Nephron progenitor cell (in vitro differentiated cells): ENCODE results near the gene CACNA1S.

Experiments
- DNase-seq: peaks from one replicate; pipeline ENCODE4 v3.0.0; 2021
- H3K27ac Mint-ChIP-seq: 2 replicates; pipeline ENCODE4 v1.8.0; 2021; ENCODE audit warnings: mild to moderate bottlenecking, moderate library complexity, mixed read lengths
- H3K27me3 Mint-ChIP-seq: 2 replicates; pipeline ENCODE4 v1.8.0; 2021; ENCODE audit warnings: mild to moderate bottlenecking, low read depth, mixed read lengths; ENCODE audit not compliant: poor library complexity
- H3K36me3 Mint-ChIP-seq: 2 replicates; pipeline ENCODE4 v1.8.0; 2021; ENCODE audit warnings: low read depth, mixed read lengths
- H3K4me1 Mint-ChIP-seq: 2 replicates; pipeline ENCODE4 v1.8.0; 2021; ENCODE audit warnings: mixed read lengths
- H3K4me3 Mint-ChIP-seq: 2 replicates; pipeline ENCODE4 v1.8.0; 2021; ENCODE audit warnings: mild to moderate bottlenecking, moderate library complexity, mixed read lengths
- H3K9me3 Mint-ChIP-seq: 2 replicates; pipeline ENCODE4 v1.8.0; 2021; ENCODE audit warnings: mild to moderate bottlenecking, moderate library complexity, mixed read lengths
- TF ChIP-seq, protein P1 (sequence below): fragments of 200-600 bp; sonication (generic); IDR thresholded peaks from 2 replicates; pipeline ENCODE4 v1.5.0; 2021; ENCODE audit warnings: antibody characterized with exemption

The CACNA1S gene

DNA sequence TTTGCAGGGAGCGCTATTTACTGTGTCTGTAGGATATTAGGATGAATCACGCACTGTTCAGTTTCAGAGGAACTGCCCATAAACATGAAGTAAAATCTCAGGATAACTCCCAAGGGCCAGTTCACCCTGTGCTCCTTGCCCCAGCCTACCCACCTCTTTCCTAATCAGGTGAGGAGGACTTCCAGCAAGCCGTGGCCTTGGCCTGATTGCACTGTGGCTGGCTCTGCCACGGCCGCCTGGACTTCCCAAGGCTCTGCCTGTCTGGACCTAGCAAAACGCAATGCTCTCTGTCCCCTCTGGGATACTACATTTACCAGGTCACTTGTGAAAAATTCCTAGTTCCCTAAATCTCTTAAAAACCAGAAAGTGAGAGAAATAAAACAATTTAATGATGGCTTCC lies 22.2 kb upstream of the CACNA1S start:
- TF ChIP-seq, protein P1, sequence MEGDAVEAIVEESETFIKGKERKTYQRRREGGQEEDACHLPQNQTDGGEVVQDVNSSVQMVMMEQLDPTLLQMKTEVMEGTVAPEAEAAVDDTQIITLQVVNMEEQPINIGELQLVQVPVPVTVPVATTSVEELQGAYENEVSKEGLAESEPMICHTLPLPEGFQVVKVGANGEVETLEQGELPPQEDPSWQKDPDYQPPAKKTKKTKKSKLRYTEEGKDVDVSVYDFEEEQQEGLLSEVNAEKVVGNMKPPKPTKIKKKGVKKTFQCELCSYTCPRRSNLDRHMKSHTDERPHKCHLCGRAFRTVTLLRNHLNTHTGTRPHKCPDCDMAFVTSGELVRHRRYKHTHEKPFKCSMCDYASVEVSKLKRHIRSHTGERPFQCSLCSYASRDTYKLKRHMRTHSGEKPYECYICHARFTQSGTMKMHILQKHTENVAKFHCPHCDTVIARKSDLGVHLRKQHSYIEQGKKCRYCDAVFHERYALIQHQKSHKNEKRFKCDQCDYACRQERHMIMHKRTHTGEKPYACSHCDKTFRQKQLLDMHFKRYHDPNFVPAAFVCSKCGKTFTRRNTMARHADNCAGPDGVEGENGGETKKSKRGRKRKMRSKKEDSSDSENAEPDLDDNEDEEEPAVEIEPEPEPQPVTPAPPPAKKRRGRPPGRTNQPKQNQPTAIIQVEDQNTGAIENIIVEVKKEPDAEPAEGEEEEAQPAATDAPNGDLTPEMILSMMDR, result no peak
- H3K36me3 Mint-ChIP-seq, result peaks cover 46% of the 10 kb centered on the region
- peaks cover 8% of the 10 kb centered on the region for H3K4me1 Mint-ChIP-seq
- H3K27ac Mint-ChIP-seq, result peak overlapping the region; percentile 36
- H3K4me3 Mint-ChIP-seq, result no peak overlapping the region
- peaks cover 5% of the 10 kb centered on the region for H3K27me3 Mint-ChIP-seq
- no peak for DNase-seq
- H3K9me3 Mint-ChIP-seq, result peaks cover 4% of the 10 kb centered on the region

GRCh38 chr1:201131398-201131797 lies 19.2 kb upstream of the CACNA1S start:
- no peak for DNase-seq
- no peak overlapping the region for H3K27ac Mint-ChIP-seq
- H3K4me3 Mint-ChIP-seq, result no peak overlapping the region
- H3K9me3 Mint-ChIP-seq, result peaks cover 4% of the 10 kb centered on the region
- TF ChIP-seq, protein P1, result no peak
- peaks cover 43% of the 10 kb centered on the region for H3K36me3 Mint-ChIP-seq
- peaks cover 12% of the 10 kb centered on the region for H3K27me3 Mint-ChIP-seq
- peaks cover 27% of the 10 kb centered on the region for H3K4me1 Mint-ChIP-seq

DNA sequence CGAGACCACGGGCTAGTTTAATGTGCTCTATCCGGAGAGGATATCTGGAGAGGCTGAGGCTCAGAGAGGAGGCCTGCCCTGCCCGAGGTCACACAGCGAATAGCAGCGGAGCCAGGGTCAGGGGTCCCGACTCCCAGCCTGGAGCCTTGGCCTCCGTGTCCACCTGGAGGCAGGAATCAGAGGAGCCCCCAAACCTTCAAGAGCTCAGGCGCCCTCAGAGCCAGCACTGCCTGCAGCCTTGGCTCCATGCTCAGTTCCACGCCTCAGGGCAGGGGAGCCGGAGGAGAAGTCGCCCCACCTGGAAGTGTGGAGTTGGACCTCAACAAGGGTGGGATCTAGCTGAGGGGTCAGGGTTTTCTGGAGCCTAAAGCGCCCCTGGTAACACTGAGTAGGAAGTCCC lies 16.7 kb upstream of the CACNA1S start:
- DNase-seq, result no peak
- Mint-ChIP-seq H3K27me3 (peaks cover 28% of the 10 kb centered on the region), H3K36me3 (peaks cover 24% of the 10 kb centered on the region), H3K27ac (no peak overlapping the region), H3K4me1 (peaks cover 34% of the 10 kb centered on the region), H3K9me3 (peaks cover 4% of the 10 kb centered on the region), H3K4me3 (no peak overlapping the region)
- TF ChIP-seq, protein P1, result no peak

GRCh38 chr1:201128476-201128875 lies 16.2 kb upstream of the CACNA1S start:
- H3K4me3 Mint-ChIP-seq, result no peak overlapping the region
- H3K27me3 Mint-ChIP-seq, result peaks cover 27% of the 10 kb centered on the region
- H3K36me3 Mint-ChIP-seq, result peaks cover 19% of the 10 kb centered on the region
- DNase-seq, result no peak
- H3K4me1 Mint-ChIP-seq, result peaks cover 34% of the 10 kb centered on the region
- TF ChIP-seq, protein P1, result no peak
- H3K9me3 Mint-ChIP-seq, result peaks cover 4% of the 10 kb centered on the region
- no peak overlapping the region for H3K27ac Mint-ChIP-seq

GRCh38 chr1:201127755-201128455 lies 15.7 kb upstream of the CACNA1S start:
- Mint-ChIP-seq H3K9me3 (peaks cover 4% of the 10 kb centered on the region), H3K4me3 (no peak overlapping the region), H3K27me3 (peaks cover 33% of the 10 kb centered on the region), H3K36me3 (peaks cover 13% of the 10 kb centered on the region), H3K4me1 (peaks cover 34% of the 10 kb centered on the region), H3K27ac (no peak overlapping the region)
- TF ChIP-seq, protein P1, result no peak
- no peak for DNase-seq
